Neural progenitor cell (in vitro differentiated cells): ENCODE results near the gene ARHGAP26. TPM values are rescaled to one million over a fixed set of nuclear protein-coding genes. Genes with fewer than 3 reads are reported as not detected.

Experiments used
- DNase-seq: peaks from one replicate; pipeline ENCODE4 v3.0.0-alpha.2; 2016; ENCODE audit warnings: low spot score
- H2AFZ ChIP-seq: fragments of 200-600 bp; sonication (generic); replicated peaks from 2 replicates; pipeline ENCODE4 v1.6.1; 2016; ENCODE audit warnings: antibody characterized with exemption
- H3F3A ChIP-seq: fragments of 200-600 bp; sonication (generic); 2 replicates; pipeline ENCODE4 v1.6.1; 2016; ENCODE audit warnings: antibody characterized with exemption, low read depth
- H3K27ac ChIP-seq: fragments of 200-600 bp; sonication (generic); 2 replicates; pipeline ENCODE4 v1.5.1; 2016; ENCODE audit warnings: mild to moderate bottlenecking
- H3K27me3 ChIP-seq: fragments of 200-600 bp; sonication (generic); 2 replicates; pipeline ENCODE4 v1.6.1; 2016; ENCODE audit warnings: mild to moderate bottlenecking, moderate library complexity
- H3K36me3 ChIP-seq: fragments of 200-600 bp; sonication (generic); 2 replicates; pipeline ENCODE4 v1.5.1; 2016
- H3K4me1 ChIP-seq: fragments of 200-600 bp; sonication (generic); 2 replicates; pipeline ENCODE4 v1.6.1; 2016; ENCODE audit warnings: mixed run types
- H3K4me2 ChIP-seq: fragments of 200-600 bp; sonication (generic); 2 replicates; pipeline ENCODE4 v1.6.1; 2016
- H3K4me3 ChIP-seq: fragments of 200-600 bp; sonication (generic); 2 replicates; pipeline ENCODE4 v1.5.1; 2016
- H3K79me2 ChIP-seq: fragments of 200-600 bp; sonication (generic); 2 replicates; pipeline ENCODE4 v1.6.1; 2016; ENCODE audit warnings: low read depth
- H3K9ac ChIP-seq: fragments of 200-600 bp; sonication (generic); 2 replicates; pipeline ENCODE4 v1.6.1; 2016
- H3K9me3 ChIP-seq: fragments of 200-600 bp; sonication (generic); 2 replicates; pipeline ENCODE4 v1.5.1; 2016; ENCODE audit warnings: low read depth
- H4K20me1 ChIP-seq: fragments of 200-600 bp; sonication (generic); 2 replicates; pipeline ENCODE4 v1.6.1; 2016; ENCODE audit warnings: low read depth
- H3K27ac Mint-ChIP-seq: 3 replicates; pipeline ENCODE4 v1.8.0; 2021; ENCODE audit warnings: mixed read lengths
- H3K27me3 Mint-ChIP-seq: 2 replicates; pipeline ENCODE4 v1.8.0; 2022; ENCODE audit warnings: low read depth, mild to moderate bottlenecking, inconsistent platforms, moderate library complexity, mixed read lengths; ENCODE audit not compliant: insufficient read depth
- H3K36me3 Mint-ChIP-seq: 3 replicates; pipeline ENCODE4 v1.8.0; 2021; ENCODE audit warnings: mixed read lengths
- H3K4me1 Mint-ChIP-seq: 3 replicates; pipeline ENCODE4 v1.8.0; 2021; ENCODE audit warnings: mixed read lengths
- H3K4me3 Mint-ChIP-seq: 3 replicates; pipeline ENCODE4 v1.8.0; 2021; ENCODE audit warnings: mild to moderate bottlenecking, moderate library complexity, mixed read lengths
- H3K9me3 Mint-ChIP-seq: 3 replicates; pipeline ENCODE4 v1.8.0; 2020; ENCODE audit warnings: mixed read lengths
- CTCF ChIP-seq: fragments of 200-600 bp; sonication (generic); IDR thresholded peaks from 2 replicates; pipeline ENCODE4 v1.5.1; 2017; ENCODE audit warnings: antibody characterized with exemption, mild to moderate bottlenecking
- EZH2 ChIP-seq: fragments of 200-600 bp; sonication (generic); IDR thresholded peaks from 2 replicates; pipeline ENCODE4 v1.6.1; 2017; ENCODE audit warnings: antibody characterized with exemption, mild to moderate bottlenecking, moderate library complexity
- EZH2phosphoT487 ChIP-seq: fragments of 200-600 bp; sonication (generic); IDR thresholded peaks from 2 replicates; pipeline ENCODE4 v1.6.1; 2017; ENCODE audit warnings: antibody characterized with exemption
- total RNA-seq: library from RNA; depleted of rRNA; stranded (reverse); fragments of >200 nt; gene quantifications from 2 replicates; pipeline ENCODE4 v1.2.3, GENCODE V29; 2015; ENCODE audit warnings: low replicate concordance

Gene ARHGAP26
- total RNA-seq, 1 donor from 2014 or later = 7.0 TPM

GRCh38 chr5:143054480-143054941, 284.3 kb downstream of the ARHGAP26 start:
- Histone ChIP-seq H3K27me3 (no peaks in the 10 kb centered on the region), H4K20me1 (no peaks in the 10 kb centered on the region), H3K9ac (no peak overlapping the region), H3K27ac (no peak overlapping the region), H3F3A (no peaks in the 10 kb centered on the region), H3K79me2 (no peaks in the 10 kb centered on the region), H2AFZ (no peak overlapping the region), H3K4me2 (no peak overlapping the region), H3K36me3 (no peaks in the 10 kb centered on the region), H3K4me1 (no peaks in the 10 kb centered on the region), H3K4me3 (no peak overlapping the region), H3K9me3 (no peaks in the 10 kb centered on the region)
- Mint-ChIP-seq H3K27me3 (peaks cover 2% of the 10 kb centered on the region), H3K4me3 (no peak overlapping the region), H3K36me3 (peaks cover 4% of the 10 kb centered on the region), H3K4me1 (peaks cover 9% of the 10 kb centered on the region), H3K27ac (no peak overlapping the region), H3K9me3 (no peaks in the 10 kb centered on the region)
- no peak for TF ChIP-seq CTCF
- no peak for TF ChIP-seq EZH2phosphoT487
- no peak for TF ChIP-seq EZH2
- DNase-seq = no peak

GRCh38 chr5:143055596-143056338, 285.6 kb downstream of the ARHGAP26 start:
- no peak overlapping the region for H3K27ac ChIP-seq
- H3K9me3 Mint-ChIP-seq = no peaks in the 10 kb centered on the region
- H3K79me2 ChIP-seq = no peaks in the 10 kb centered on the region
- H3K27ac Mint-ChIP-seq = no peak overlapping the region
- H3K4me1 Mint-ChIP-seq = peaks cover 9% of the 10 kb centered on the region
- H3K4me1 ChIP-seq = no peaks in the 10 kb centered on the region
- no peak for TF ChIP-seq EZH2phosphoT487
- no peaks in the 10 kb centered on the region for H3K27me3 Mint-ChIP-seq
- H3K9me3 ChIP-seq = no peaks in the 10 kb centered on the region
- H3K9ac ChIP-seq = no peak overlapping the region
- H2AFZ ChIP-seq = no peak overlapping the region
- no peaks in the 10 kb centered on the region for H4K20me1 ChIP-seq
- peaks cover 4% of the 10 kb centered on the region for H3K36me3 Mint-ChIP-seq
- no peak overlapping the region for H3K4me2 ChIP-seq
- DNase-seq = no peak
- no peak overlapping the region for H3K4me3 Mint-ChIP-seq
- H3K27me3 ChIP-seq = no peaks in the 10 kb centered on the region
- no peak overlapping the region for H3K4me3 ChIP-seq
- no peaks in the 10 kb centered on the region for H3K36me3 ChIP-seq
- no peaks in the 10 kb centered on the region for H3F3A ChIP-seq

- no peaks in the 10 kb centered on the region for H3K9me3 ChIP-seq
- TF ChIP-seq EZH2phosphoT487 (no peak), CTCF (no peak), EZH2 (no peak)
- peaks cover 7% of the 10 kb centered on the region for H3K4me1 Mint-ChIP-seq
- no peak overlapping the region for H3K4me2 ChIP-seq
- H3K36me3 ChIP-seq = no peaks in the 10 kb centered on the region
- H3K9me3 Mint-ChIP-seq = no peaks in the 10 kb centered on the region
- DNase-seq = no peak
- no peak overlapping the region for H3K27ac ChIP-seq
- no peak overlapping the region for H2AFZ ChIP-seq
- H3K4me3 ChIP-seq = no peak overlapping the region
- H3K4me1 ChIP-seq = no peaks in the 10 kb centered on the region
- no peak overlapping the region for H3K4me3 Mint-ChIP-seq
- peaks cover 4% of the 10 kb centered on the region for H3K36me3 Mint-ChIP-seq
- H3K27ac Mint-ChIP-seq = no peak overlapping the region
- no peaks in the 10 kb centered on the region for H3K27me3 ChIP-seq
- H3K9ac ChIP-seq = no peak overlapping the region
- no peaks in the 10 kb centered on the region for H3K27me3 Mint-ChIP-seq
- H3F3A ChIP-seq = no peaks in the 10 kb centered on the region
- no peaks in the 10 kb centered on the region for H3K79me2 ChIP-seq
- no peaks in the 10 kb centered on the region for H4K20me1 ChIP-seq
These were observed 286.1 kb downstream of the ARHGAP26 start for GRCh38 chr5:143056339-143056704.
